ENCODE measurements around the gene TTLL3.
"Not testable (repeated sequence)": the region's sequence is repeated elsewhere in the genome, so short reads cannot be mapped to it uniquely, and the experiment has no call there.

Gene TTLL3

GRCh38 chr3:9875448-9875847, 65.4 kb downstream of the TTLL3 start:
- H4K20me1 ChIP-seq (ENCODE audit: low read depth, low read length): no peaks in the 10 kb centered on the region
- no peak overlapping the region for H3K4me2 ChIP-seq (ENCODE audit: low read depth, low read length, poor library complexity, severe bottlenecking)
- H3K27ac ChIP-seq (ENCODE audit: low read depth, low read length): no peak overlapping the region
- H3K9me2 ChIP-seq (replicated peaks; ENCODE audit: insufficient read depth, low read length): no peaks in the 10 kb centered on the region
- no peaks in the 10 kb centered on the region for H3K36me3 ChIP-seq (ENCODE audit: low read length)
- TF ChIP-seq CTCF (IDR thresholded peaks at IDR 0.05; ENCODE audit: insufficient read depth, low read length, poor library complexity, severe bottlenecking) (no peak), EZH2phosphoT487 (conservative IDR thresholded peaks at IDR 0.05; ENCODE audit: low read length) (no peak)
- H2AFZ ChIP-seq (ENCODE audit: low read depth, low read length, severe bottlenecking): no peak overlapping the region
- no peaks in the 10 kb centered on the region for H3K79me2 ChIP-seq (ENCODE audit: insufficient read depth, low read length)
- H3K9me3 ChIP-seq (ENCODE audit: insufficient read depth, low read length): no peaks in the 10 kb centered on the region
- H3K27me3 ChIP-seq (ENCODE audit: low read length): no peaks in the 10 kb centered on the region
- H3F3A ChIP-seq (ENCODE audit: insufficient read depth): no peaks in the 10 kb centered on the region
- H3K4me3 ChIP-seq (ENCODE audit: insufficient read depth, low read length, poor library complexity, severe bottlenecking): no peak overlapping the region
- H3K9ac ChIP-seq (ENCODE audit: low read length): no peak overlapping the region

- not testable (repeated sequence) for H4K20me1 ChIP-seq (ENCODE audit: low read depth, low read length); H3K79me2 ChIP-seq (ENCODE audit: insufficient read depth, low read length); H3K36me3 ChIP-seq (ENCODE audit: low read length); H3K4me2 ChIP-seq (ENCODE audit: low read depth, low read length, poor library complexity, severe bottlenecking); H3K9me2 ChIP-seq (replicated peaks; ENCODE audit: insufficient read depth, low read length); H3K4me3 ChIP-seq (ENCODE audit: insufficient read depth, low read length, poor library complexity, severe bottlenecking); H3K9ac ChIP-seq (ENCODE audit: low read length); H3K9me3 ChIP-seq (ENCODE audit: insufficient read depth, low read length); H3K27me3 ChIP-seq (ENCODE audit: low read length); H2AFZ ChIP-seq (ENCODE audit: low read depth, low read length, severe bottlenecking); H3F3A ChIP-seq (ENCODE audit: insufficient read depth); H3K27ac ChIP-seq (ENCODE audit: low read depth, low read length)
These were observed 66.2 kb downstream of the TTLL3 start for GRCh38 chr3:9876255-9876654.

GRCh38 chr3:9876991-9877390, 66.9 kb downstream of the TTLL3 start:
- no peaks in the 10 kb centered on the region for H3F3A ChIP-seq (ENCODE audit: insufficient read depth)
- H3K4me3 ChIP-seq (ENCODE audit: insufficient read depth, low read length, poor library complexity, severe bottlenecking): no peak overlapping the region
- H2AFZ ChIP-seq (ENCODE audit: low read depth, low read length, severe bottlenecking): no peak overlapping the region
- H4K20me1 ChIP-seq (ENCODE audit: low read depth, low read length): no peaks in the 10 kb centered on the region
- no peaks in the 10 kb centered on the region for H3K36me3 ChIP-seq (ENCODE audit: low read length)
- no peaks in the 10 kb centered on the region for H3K9me2 ChIP-seq (replicated peaks; ENCODE audit: insufficient read depth, low read length)
- no peak overlapping the region for H3K27ac ChIP-seq (ENCODE audit: low read depth, low read length)
- no peak overlapping the region for H3K4me2 ChIP-seq (ENCODE audit: low read depth, low read length, poor library complexity, severe bottlenecking)
- H3K9me3 ChIP-seq (ENCODE audit: insufficient read depth, low read length): no peaks in the 10 kb centered on the region
- no peaks in the 10 kb centered on the region for H3K79me2 ChIP-seq (ENCODE audit: insufficient read depth, low read length)
- H3K9ac ChIP-seq (ENCODE audit: low read length): no peak overlapping the region
- TF ChIP-seq EZH2phosphoT487 (conservative IDR thresholded peaks at IDR 0.05; ENCODE audit: low read length): no peak
- TF ChIP-seq CTCF (IDR thresholded peaks at IDR 0.05; ENCODE audit: insufficient read depth, low read length, poor library complexity, severe bottlenecking): no peak
- H3K27me3 ChIP-seq (ENCODE audit: low read length): no peaks in the 10 kb centered on the region

GRCh38 chr3:9878700-9879099, 68.6 kb downstream of the TTLL3 start:
- TF ChIP-seq EZH2phosphoT487 (conservative IDR thresholded peaks at IDR 0.05; ENCODE audit: low read length): no peak
- TF ChIP-seq CTCF (IDR thresholded peaks at IDR 0.05; ENCODE audit: insufficient read depth, low read length, poor library complexity, severe bottlenecking): no peak
- no peak overlapping the region for H3K4me2 ChIP-seq (ENCODE audit: low read depth, low read length, poor library complexity, severe bottlenecking)
- H3K9ac ChIP-seq (ENCODE audit: low read length): no peak overlapping the region
- no peaks in the 10 kb centered on the region for H3K27me3 ChIP-seq (ENCODE audit: low read length)
- no peak overlapping the region for H3K4me3 ChIP-seq (ENCODE audit: insufficient read depth, low read length, poor library complexity, severe bottlenecking)
- no peaks in the 10 kb centered on the region for H4K20me1 ChIP-seq (ENCODE audit: low read depth, low read length)
- H3K36me3 ChIP-seq (ENCODE audit: low read length): no peaks in the 10 kb centered on the region
- H3K9me2 ChIP-seq (replicated peaks; ENCODE audit: insufficient read depth, low read length): no peaks in the 10 kb centered on the region
- no peaks in the 10 kb centered on the region for H3K9me3 ChIP-seq (ENCODE audit: insufficient read depth, low read length)
- no peaks in the 10 kb centered on the region for H3K79me2 ChIP-seq (ENCODE audit: insufficient read depth, low read length)
- no peak overlapping the region for H3K27ac ChIP-seq (ENCODE audit: low read depth, low read length)
- no peaks in the 10 kb centered on the region for H3F3A ChIP-seq (ENCODE audit: insufficient read depth)
- H2AFZ ChIP-seq (ENCODE audit: low read depth, low read length, severe bottlenecking): no peak overlapping the region

Measured in SU-DHL-6 (cell line).